Measurements from ENCODE around the gene YIPF3.
A peak's percentile ranks its signal among the peaks of the same experiment; 100 is the strongest.
"Not testable (repeated sequence)": the region's sequence is repeated elsewhere in the genome, so short reads cannot be mapped to it uniquely, and the experiment has no call there.

The YIPF3 gene

GRCh38 chr6:43509984-43510826, 6.5 kb downstream of the YIPF3 start, which contains the start of gene LRRC73:
Gene LRRC73 (minus strand): TSS chr6:43510346. CDS start chr6:43509785, 561 bp downstream.
- DNase-seq (ENCODE audit: low read depth in 2 of 2) = peak; percentile 43 to 72

- DNase-seq (ENCODE audit: low read depth in 2 of 2) = no peak
Measured at GRCh38 chr6:43509142-43509983, 7.4 kb downstream of the YIPF3 start.

GRCh38 chr6:43508481-43509141, 8.1 kb downstream of the YIPF3 start:
- no peak for DNase-seq (ENCODE audit: low read depth in 2 of 2)

DNA sequence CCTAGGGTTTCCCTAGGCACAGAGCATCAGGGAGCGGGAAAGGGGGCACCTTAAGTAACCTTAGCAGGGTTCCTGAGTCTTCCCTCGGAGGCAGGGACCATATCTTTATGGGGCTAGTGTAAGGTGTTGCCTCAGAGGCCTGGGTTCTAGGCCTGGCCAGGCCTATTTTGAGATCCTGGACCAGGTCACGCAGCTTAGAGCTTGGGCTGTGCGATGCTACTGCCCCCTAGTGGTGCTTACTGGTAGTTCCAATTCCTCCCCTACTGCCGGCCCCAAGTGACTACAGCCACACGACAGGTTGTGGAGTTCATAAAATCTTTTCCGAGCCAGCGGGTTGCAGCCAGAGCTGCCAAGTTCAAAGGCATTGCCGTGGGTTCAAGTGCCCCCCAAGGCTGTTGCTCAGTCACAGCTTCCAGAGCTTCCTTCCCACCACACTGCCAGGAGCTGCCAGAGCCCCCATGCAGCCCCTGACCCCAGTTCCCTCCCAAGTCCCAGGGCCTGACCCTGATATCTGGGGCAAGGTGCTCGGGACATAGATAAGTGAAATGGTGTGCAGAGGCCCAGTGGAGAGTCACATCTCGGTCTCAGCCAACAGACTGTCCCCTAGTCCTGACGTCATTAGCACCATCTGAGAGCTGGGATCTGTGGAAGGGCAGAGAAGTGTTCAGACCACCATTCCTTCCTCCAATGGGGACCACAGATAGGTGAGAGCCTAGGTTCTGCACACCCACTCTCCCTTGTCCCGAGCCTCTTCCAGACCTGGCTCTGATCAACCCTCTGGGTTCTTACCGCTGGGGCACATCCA, 9.9 kb downstream of the YIPF3 start:
- DNase-seq (ENCODE audit: low read depth in 2 of 2) = peak; percentile 59 to 75

DNA sequence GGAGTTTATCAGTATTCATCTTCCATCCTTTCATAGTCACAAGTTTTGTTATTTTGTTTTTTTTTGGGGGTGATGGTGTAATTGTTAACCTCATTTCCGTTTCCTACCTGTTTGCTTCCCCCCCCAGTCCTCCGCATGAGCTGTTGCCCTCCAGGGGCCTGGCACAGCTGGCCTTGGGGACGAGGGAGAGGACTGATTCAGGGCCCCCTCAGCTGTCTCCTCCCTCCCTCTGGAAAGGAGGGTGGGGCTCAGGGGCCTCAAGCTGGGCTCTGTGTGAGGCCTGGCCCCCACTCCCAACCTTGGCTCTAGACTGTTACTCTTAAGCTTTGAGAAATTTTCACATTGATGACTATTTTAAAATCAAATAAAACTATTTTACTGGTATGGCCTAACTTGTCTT, 10.6 kb downstream of the YIPF3 start:
- no peak for DNase-seq (ENCODE audit: low read depth in 2 of 2)

- DNase-seq (ENCODE audit: low read depth in 2 of 2) = no peak
Measured at GRCh38 chr6:43505718-43506117, 11.0 kb downstream of the YIPF3 start.

- no peak for DNase-seq (ENCODE audit: low read depth in 2 of 2)
Measured at GRCh38 chr6:43504756-43505593, 11.8 kb downstream of the YIPF3 start.

- DNase-seq (ENCODE audit: low read depth in 2 of 2) = no peak
Measured at GRCh38 chr6:43503443-43503842, 13.3 kb downstream of the YIPF3 start.

- no peak for DNase-seq (ENCODE audit: low read depth in 2 of 2)
Measured at GRCh38 chr6:43502666-43503065, 14.1 kb downstream of the YIPF3 start.

DNA sequence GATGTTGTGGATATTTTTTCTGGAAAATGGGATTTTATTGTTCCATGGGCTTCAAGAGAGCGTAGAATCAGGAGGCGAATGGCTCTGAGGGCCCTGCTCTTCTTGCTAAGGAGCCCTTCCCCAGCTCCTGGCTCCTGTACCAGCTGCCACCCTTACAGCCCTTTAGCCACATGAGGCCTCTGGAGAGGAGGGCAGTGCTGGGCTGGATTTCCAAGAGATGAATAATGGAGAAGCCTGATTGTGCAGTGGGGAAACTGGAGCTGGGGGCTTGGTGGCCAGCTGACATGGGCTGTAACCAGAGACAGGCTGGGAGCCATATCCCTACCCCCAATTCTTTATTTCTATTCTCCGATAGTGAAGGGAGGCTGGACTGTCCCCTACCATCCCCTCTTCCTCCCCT, 15.8 kb downstream of the YIPF3 start:
- no peak for DNase-seq (ENCODE audit: low read depth in 2 of 2)

- DNase-seq (ENCODE audit: low read depth in 2 of 2) = no peak
Measured at GRCh38 chr6:43499028-43499815, 17.5 kb downstream of the YIPF3 start.

GRCh38 chr6:43498291-43498690, 18.4 kb downstream of the YIPF3 start:
- DNase-seq (ENCODE audit: low read depth in 2 of 2) = not testable (repeated sequence)

GRCh38 chr6:43497689-43498088, 19.0 kb downstream of the YIPF3 start:
- DNase-seq (ENCODE audit: low read depth in 2 of 2) = no peak

DNA sequence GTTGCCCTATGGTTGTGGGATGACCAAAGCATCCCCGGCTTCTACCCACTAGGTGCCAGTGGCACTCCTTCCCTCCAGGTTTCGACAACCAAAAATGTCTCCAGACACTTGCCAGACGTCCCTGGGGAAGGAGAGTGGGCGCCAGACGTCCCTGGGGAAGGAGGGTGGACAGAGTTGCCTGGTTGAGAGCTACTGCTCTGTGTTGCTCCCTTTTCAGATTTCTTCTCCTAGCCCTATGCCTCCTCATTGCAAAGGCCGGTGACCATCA, 19.7 kb downstream of the YIPF3 start:
- DNase-seq (ENCODE audit: low read depth in 2 of 2) = no peak

DNA sequence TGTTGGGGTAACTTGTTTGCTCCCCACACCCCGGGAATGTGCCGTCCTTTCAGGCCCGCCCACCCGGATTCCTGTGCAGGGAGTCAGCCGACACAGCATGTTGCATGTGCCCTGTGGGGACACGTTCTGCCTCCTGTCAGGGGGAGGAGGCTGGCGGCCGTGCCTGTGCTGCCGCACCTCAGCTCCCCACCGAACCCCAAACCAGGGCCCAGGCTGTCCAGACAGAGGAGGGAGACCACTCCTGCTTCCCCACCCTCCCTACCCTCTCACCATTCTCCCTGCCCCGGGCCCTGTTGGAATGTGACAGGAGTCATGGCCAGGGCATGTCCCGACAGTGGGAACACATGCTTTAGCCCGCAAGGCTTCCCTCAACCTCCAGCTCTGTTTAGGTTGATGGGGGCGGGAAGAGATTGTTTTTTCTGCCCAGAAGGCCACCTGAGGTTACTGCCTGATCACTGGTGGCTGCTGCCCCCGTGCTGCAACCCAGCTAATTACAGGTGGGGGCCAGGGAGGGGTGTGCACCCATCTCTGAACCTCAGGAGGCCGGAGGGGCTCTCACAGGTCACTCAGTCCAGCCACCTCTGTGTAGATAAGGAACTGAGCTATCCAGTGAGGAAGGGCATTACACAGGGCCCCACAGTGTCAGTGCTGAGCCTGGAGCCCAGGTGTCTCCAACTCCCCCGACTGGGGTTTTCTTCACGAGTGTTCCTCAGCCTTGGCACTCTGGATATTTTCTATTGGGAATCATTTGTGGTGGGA, 20.2 kb downstream of the YIPF3 start:
- no peak for DNase-seq (ENCODE audit: low read depth in 2 of 2)

DNA sequence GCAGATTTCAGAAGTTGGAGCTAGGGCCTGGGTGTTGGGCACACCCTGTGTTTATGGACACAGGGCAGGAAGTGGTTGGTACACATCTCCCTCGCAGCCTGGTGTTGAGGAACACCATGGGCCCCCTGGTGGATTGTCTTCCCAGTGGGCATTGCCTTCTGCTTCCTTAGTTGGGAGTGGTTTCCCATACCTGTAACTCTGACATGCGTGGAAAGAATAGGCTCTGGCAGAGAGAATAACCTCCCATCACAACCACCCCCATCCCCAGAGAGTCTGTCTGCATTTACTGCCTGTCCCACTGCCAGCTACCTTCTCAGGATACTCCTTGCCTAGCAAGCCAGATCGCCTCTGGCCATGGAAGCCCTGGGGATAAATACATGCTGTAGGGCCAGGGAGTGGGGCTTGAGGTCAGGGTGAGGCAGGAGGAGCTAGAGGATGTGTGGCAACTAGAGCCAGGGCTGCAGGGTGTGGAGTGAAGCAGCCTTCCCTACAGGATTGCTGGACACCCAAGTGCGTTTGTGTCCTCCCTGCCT, 21.3 kb downstream of the YIPF3 start:
- DNase-seq (ENCODE audit: low read depth in 2 of 2) = no peak

GRCh38 chr6:43494766-43495165, 22.0 kb downstream of the YIPF3 start:
- DNase-seq (ENCODE audit: low read depth in 2 of 2) = no peak

- DNase-seq (ENCODE audit: low read depth in 2 of 2) = no peak
Measured at GRCh38 chr6:43494321-43494720, 22.4 kb downstream of the YIPF3 start.

DNA sequence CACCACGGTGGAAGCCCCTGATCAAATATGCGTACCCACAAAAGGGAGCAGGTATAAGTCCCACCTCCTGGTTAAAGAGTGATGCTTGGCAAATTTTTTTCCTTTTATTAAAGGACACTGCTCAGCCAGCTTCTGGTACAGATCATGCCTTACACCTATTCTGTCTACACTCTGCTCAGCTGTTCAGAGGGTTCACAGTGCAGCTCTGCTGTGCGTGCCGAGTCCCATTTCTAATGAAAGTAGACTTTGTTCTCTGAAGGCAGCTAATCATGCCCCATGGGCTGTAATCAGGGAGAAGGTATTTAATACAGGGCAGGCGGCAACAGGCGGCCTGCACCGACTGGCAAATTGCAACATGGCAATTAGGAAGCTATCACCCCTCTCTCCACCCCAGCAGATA, 22.9 kb downstream of the YIPF3 start:
- no peak for DNase-seq (ENCODE audit: low read depth in 2 of 2)
